Frontal cortex (tissue), 4 donors: ENCODE measurements around the gene IL17A. TPM values are rescaled to one million over a fixed set of nuclear protein-coding genes. Genes with fewer than 3 reads are reported as not detected.
"Not testable (repeated sequence)": the region's sequence is repeated elsewhere in the genome, so short reads cannot be mapped to it uniquely, and the experiment has no call there.

ENCODE experiments used
- DNase-seq, 2 donors: peaks; one replicate each; pipeline ENCODE4 v3.0.0; 2012; ENCODE audit warnings: low spot score in 2 of 2
- FAIRE-seq: peaks from 2 replicates; lab custom pipeline; 2012; peaks lifted over from hg19 to GRCh38; lab: Jason Lieb, UNC
- total RNA-seq: library from RNA; depleted of rRNA; stranded (reverse); fragments of >200 nt; gene quantifications from one replicate; pipeline ENCODE4 v1.2.3, GENCODE V29; 2014
- donor health status: control.
- donor health status: control.
- donor health status: control.

The IL17A gene
- total RNA-seq, 1 donor from 2014 or later = not detected

DNA sequence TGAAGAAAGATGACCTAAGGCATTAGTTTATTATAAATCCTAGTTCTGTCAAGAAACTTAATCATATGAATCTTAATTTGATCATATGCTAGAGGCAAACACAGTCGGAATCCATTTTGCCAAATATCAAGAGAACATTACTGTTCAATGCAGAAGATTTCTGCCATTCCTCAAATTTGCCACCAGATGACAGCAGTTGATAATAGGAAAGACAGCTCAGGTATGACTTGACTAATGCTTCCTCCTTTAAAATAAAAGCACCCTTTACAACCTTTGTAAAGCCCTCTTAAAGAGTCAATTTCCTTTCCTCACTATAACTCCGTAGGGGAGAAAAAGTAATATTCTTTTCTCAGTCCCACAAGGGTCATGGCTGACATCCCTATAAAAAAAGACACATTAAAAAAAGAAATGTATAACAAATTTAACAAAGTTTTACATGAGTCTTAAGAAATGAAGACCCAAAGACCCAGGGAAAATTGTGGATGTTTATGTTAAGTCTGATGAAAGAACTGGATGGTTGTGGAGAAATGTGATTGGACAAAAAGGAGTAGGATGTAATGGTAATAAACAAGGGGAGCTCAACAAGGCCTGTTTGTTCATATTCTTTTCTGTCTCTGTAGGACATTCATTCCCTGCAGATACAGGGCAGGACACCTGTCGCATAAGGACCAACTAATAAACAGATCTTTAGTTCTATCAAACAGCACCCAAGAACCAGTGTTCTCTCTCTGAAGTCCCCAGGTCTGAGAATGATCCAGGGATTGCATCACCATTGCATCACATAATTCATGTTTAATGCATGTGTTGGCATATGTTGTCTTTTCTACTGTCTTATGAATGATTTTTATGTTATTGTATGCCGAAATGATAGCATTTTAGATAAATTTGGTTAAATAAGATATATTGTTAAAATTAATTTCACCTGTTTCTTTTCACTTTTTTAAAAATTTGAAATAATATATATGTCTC is 23.0 kb upstream of the IL17A start:
- DNase-seq (peak in 1 of 2 donors; percentile 12), FAIRE-seq (no peak)

DNA sequence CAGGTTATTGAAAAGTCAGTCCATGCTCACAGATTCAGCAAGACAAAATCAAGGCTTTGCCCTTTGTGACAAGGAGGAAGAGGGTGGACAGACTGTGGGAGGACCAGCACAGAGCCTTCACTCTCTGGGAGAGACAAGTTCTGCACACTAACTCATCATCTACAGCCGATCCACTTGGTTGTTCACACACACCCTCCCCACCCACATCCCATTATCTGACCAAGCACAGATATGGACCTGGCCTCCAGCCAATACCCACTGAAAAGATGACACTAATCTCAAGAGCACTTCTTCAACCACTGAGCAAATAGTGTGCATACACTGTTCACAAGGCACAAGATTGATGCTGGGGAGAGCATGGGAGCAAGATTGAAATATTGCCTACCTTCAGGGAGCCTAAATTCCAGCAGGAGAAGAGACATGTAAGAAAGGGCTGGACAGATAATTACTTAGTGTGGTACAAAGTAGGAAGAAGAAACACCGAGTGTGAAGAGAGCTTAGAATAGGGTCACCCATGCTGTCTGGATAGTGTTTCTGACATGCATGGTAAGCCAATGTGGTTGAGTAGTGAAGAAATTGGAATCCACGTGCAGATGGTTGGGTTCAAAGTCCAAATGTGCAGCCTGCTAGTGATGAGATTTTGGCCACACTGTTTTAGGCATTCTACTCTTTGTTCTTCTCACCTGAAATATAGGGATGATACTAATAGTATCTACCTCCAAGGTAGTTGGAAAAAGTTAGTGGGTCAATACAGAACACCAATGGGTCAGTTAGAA is 21.7 kb upstream of the IL17A start:
- FAIRE-seq (no peak), DNase-seq (no peak)

DNA sequence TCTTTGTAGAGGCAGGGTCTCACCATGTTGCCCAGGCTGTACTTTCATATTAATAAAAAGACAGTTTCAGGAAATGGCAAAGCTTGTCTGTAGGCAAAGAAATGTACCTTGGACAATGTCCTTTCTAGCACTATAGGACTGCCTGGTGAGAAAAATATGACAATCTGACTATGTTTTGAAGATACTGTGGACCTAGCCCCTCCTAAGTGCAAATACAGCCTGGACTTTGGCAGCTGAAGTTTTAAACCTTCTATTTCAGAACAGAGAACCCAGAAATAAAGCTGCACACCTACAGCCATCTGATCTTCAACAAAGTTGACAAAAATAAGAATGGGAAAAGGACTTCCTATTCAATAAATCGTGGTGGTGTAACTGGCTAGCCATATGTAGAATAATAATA is 18.9 kb upstream of the IL17A start:
- FAIRE-seq (no peak), DNase-seq (no peak)

DNA sequence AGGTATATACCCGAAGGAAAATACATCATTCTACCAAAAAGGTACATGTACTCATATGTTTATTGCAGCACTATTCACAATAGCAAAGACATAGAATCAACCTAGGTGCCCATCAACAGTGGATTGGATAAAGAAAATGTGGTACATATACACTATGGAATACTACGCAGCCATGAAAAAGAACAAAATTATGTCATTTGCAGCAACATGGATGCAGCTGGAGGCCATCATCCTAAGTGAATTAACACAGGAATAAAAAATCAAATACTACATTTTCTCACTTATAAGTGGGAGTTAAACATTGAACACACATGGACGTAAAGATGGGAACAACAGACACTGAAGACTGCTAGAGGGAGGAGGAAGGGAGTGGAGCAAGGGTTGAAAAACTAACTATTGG is 17.8 kb upstream of the IL17A start:
- DNase-seq, FAIRE-seq: not testable (repeated sequence)

DNA sequence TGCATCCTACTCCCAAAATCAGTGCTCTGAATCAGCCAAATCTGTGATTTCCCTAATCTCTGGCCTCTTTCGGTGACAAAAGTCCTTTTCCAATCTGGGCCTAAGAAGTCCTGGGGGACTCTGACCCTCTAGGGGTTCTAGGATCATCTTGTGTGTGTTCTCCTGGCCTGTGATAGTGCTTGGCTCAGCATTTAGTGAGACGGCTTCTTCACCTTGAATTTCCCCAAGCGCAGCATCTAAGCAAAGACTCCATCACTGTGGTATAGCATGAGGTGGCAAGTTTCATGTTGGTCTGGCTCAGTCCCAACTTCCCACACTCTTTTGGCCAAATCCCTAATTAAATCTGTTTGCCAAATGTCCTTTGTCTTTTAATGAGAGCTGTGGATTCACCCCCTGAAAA is 12.1 kb upstream of the IL17A start:
- DNase-seq = no peak
- no peak for FAIRE-seq

DNA sequence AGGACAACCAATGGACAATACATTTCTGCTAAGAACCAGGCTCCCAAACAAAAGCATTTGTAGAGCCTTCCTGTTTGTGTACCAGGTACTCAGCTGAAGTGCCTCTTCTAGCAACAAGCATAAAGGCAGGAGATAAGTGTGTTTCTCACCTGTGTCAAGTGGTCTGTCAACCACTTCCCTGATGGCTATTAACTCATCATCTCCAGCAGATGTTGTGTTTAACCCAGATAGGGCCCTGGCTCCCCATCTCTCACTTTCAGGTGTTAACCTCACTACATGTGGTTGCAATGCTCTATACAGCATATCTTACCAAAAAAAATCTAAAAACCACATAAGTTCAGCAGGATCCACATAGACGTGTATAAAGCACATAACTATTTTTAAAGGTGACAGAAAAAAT is 9.6 kb upstream of the IL17A start:
- DNase-seq = no peak
- no peak for FAIRE-seq

DNA sequence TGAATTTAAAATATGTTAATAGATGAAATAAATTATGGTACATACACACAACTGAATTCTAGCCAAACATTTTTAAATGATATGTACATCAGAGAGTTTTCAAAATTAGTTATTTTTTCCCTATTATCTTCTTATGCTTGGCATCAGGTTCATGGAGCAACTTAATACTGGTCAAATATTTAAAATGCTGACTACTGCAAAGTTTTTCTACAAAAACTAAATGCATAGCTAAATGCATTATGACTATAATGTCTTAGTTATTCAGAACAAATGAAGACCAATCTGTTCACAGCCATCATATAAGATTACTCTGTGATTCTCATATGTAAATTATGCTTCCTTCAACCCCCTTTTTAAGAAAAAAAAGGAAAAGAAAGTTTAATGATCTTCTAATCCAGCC is 8.2 kb upstream of the IL17A start:
- no peak for FAIRE-seq
- DNase-seq = no peak

DNA sequence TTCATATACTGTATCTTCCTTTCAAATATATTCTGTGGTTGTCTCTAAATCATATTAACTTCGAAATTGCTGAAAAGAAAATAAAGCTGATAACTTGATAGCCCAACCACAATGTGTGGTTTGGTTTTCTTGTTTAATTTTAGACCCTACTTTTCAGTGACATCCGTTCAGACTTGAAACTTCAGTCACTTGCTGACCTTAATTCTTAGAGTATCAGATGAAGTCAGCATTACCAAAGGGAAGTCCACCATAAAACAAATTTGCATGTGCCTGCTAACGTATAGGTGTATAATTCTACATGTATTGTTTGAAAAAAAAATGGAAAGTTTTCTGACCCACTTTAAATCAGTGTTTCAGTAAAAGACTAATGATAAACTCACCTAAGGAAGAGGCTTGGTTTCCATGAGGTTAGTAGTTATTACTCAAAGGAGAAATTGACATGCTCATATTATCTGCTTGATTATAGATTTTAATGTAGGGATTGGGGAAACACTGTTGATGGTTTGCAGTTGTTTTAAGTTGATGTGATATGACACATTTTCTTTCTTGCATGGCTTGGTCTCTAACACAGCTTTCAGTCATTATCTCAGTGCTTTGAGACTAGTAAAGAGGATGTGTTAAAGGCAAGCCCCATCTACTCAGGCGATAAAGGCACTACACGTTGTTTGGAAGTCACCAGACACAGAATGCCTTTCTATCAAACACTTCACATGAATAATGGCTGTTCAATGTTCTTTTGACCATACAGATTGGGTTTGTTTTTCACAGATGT is 5.2 kb upstream of the IL17A start:
- no peak for FAIRE-seq
- DNase-seq = no peak

DNA sequence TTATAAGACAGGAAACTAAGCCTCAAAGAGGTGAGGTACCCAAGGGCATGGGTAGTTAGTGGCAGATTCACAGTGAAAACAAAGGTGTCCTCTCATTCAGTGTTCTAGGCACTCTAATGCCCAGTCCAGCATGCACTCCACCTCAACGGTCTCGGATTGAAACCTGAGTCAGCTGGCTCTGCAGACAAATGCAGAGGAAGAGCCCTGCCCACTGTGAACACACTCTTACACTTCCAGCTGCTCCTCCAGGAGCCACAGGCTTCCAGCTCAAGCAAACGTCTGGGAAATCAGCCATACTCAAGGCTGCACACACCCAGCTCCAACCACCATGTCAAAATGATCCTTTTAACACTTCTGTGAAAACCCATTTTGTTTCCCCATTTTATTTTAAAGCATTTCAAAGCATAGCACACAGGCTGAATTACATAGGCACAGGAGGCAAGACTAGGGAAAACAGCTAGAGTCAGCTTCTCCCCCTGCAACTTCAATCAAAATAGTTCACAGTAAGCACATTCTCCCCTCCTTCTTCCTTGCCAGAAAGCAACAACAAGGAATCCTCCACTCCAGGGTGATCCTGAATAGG is 3.0 kb upstream of the IL17A start:
- no peak for DNase-seq
- no peak for FAIRE-seq

DNA sequence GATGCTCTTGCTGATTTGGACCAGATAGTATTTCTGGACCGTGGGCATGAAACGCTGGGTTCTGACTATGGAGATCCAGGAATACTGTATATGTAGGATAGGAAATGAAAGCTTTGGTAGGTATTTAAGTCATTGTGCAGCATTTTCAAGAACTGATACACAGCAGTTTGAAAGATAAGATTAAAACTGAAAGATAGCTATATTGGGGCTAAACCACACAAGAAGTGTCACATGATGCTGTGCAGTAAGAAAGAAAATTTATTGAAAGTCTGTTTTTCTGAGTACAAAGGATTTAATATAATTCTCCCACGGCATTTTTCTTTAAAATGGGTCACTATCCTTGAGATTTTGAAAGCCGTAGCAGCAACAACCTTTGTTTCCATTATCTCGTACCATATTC is 305 bp downstream of the IL17A start:
- FAIRE-seq (no peak), DNase-seq (no peak)

DNA sequence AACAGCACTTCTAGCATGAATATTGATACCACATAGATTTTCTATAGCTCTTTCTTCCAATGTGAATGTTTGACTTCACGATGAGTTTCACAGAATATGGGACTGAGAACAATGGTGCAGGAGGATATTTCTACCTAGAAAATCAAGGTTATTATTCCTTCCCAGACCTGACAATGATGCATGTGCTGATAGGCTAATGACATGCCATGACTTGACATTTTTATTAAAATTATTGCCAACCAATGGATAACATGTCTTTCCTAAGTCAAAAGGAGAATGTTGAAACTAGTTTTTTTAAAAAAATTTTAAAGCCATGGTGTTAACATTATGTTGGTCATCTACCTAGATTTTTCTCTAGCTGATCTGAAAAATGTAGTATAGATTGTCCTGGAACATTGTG is 923 bp downstream of the IL17A start:
- DNase-seq = no peak
- FAIRE-seq = no peak

DNA sequence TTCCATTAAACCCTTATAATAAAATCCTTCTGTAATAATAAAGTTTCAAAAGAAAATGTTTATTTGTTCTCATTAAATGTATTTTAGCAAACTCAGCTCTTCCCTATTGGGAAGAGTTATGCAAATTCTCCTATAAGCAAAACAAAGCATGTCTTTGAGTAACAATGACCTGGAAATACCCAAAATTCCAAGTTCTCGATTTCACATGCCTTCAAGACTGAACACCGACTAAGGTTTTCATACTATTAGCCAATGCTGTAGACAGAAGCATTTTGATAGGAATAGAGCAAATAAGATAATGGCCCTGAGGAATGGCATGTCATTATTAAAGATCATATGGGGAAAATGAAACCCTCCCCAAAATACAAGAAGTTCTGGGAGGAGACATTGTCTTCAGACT is 3.8 kb downstream of the IL17A start:
- DNase-seq = no peak
- no peak for FAIRE-seq

DNA sequence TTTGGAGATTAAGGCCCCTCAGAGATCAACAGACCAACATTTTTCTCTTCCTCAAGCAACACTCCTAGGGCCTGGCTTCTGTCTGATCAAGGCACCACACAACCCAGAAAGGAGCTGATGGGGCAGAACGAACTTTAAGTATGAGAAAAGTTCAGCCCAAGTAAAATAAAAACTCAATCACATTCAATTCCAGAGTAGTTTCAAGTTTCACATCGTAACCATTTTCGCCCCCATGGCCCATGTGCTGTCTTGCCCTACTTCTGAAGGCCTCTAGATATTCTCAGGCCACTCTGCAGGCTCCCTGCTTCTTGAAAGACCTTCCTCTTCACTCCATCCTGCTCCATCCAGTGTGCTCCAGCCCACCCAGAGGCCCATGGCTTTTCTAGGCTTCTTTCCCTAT is 4.2 kb downstream of the IL17A start:
- DNase-seq (no peak), FAIRE-seq (no peak)

DNA sequence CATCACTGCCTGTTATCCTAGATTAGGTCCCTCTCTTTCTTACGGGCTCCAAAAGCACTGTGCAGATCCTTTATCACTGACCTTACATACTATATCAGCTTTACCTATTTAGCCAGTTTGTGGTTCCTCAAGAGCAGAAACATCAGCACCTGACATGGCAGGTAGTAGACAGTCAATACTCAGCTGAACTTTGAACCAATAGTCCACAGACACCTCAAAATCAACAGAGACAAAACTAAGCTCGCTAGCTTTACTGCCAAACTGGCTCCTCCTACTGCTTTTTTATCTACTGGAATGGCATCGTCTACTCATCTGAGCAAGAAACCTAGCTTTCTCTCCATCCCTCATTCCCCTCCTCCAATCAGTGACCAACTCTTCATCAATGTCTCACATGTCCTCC is 5.6 kb downstream of the IL17A start:
- DNase-seq (no peak), FAIRE-seq (no peak)

DNA sequence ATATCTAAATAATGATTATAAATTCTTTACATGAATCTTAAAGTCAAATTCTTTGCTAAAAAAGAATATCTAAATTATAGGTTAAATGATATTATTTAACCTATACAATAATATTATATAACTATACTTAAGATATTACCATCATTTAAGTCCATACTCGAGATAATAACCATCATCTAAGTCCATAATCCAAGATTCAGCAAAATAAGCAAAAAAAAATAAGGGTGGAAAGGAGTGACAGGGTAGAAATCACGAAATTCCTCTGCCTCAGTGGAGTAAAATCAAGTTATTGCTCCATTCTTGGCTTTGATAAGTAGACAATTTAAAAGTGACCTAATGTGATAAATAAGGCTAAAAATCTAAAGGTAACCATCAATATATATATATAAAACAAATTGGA is 9.7 kb downstream of the IL17A start:
- DNase-seq (no peak), FAIRE-seq (no peak)

DNA sequence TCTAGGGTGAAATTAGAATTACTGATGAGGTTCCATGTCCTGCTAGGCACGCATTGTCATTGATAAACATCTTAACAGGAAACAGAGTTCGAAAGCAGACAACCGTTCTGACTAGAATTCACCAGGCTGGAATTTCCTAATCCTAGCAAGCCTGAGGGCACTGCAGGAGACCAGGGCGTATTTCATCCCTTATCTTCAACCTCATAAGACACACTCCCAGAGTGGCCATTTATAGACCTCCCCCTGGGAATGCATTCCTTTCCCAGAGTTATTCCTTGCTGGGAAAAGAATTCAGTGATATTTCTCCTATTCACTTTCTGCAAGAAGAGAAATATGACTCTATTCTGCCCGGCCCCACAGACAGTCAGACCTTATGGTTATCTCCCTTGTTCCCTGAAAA is 13.9 kb downstream of the IL17A start:
- DNase-seq, FAIRE-seq: not testable (repeated sequence)

DNA sequence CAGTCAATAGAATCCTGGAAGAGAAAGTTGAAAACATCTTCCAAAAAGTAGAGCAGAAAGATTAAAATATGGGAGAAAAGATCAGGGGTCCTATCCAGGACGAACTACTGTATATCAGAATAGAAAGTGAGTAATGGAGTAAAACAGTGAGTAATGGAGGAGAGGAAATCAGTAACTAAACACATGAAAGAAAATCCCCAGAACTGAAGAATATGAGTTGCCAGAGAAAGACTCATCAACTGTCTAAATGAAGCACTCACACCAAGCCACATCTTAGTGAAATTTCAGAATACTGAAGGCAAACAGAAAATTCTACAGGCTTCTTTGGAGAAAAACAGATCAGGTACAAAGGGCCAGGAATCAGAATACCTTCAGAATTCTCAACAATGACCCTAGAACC is 14.9 kb downstream of the IL17A start:
- DNase-seq (no peak), FAIRE-seq (no peak)

DNA sequence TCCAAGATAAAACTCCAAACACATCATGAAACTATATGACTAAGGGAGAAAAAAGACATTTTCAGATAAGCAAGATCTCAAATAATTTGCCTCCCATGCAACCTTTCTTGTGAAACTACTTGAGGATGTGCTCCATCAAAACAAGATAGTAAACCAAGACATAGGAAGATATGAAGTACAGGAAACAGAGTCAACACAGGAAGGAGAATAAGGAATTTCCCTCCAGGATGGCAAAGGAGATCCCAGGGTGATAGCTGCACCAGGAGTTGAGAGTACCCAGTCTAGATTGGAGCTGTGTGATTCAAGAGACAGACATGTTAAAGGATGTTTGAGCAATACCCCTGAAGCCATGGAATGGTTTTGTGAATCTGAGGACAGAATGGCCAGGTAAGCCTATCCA is 15.3 kb downstream of the IL17A start:
- DNase-seq = no peak
- no peak for FAIRE-seq

DNA sequence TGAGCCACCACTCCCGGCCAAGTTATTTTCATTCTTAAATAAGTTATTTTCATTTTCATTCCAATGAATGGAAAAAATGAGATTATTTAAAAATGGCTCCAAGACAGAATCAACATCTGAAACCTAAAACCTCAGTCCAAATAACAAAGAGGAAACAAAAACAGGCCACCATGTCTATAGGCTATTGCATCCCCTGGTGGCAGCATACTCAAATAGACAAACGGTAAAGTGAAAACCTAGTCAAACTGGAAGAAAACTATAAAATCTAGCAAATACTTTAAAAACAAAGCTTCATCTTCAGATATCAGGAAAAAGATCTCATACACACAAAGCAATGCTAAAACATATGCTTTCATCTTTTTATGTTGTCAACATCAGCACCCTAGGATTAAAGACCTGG is 20.9 kb downstream of the IL17A start:
- FAIRE-seq = no peak
- no peak for DNase-seq

DNA sequence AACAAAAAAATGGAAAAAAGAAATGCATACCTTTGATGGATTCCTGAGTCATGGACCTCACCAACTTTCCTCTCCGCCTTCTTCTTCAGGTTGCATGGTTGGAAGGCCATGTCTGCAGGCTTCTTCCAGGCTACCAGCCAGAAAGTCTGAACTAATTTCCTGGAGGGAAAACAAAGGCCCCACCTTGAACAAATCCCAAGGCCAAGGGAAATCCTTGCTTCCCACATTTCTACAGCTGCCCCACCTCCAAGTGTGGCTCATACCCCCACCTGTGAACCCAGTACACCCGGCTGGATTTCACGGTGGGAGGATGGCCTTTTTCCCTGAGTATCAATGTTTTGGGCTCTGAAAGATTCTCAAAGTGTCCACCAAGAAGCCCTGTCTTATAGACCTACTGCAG is 22.4 kb downstream of the IL17A start:
- DNase-seq (no peak), FAIRE-seq (no peak)
